HG02870 (cell line): Measurements from ENCODE around the gene IRF2BP2.

Source experiments
- ATAC-seq: cut with Tn5 transposase; IDR thresholded peaks from one replicate; pipeline ENCODE4 v1.9.1; 2021; ENCODE audit warnings: mild to moderate bottlenecking, moderate library complexity; ENCODE audit not compliant: unreplicated experiment

Gene IRF2BP2

DNA sequence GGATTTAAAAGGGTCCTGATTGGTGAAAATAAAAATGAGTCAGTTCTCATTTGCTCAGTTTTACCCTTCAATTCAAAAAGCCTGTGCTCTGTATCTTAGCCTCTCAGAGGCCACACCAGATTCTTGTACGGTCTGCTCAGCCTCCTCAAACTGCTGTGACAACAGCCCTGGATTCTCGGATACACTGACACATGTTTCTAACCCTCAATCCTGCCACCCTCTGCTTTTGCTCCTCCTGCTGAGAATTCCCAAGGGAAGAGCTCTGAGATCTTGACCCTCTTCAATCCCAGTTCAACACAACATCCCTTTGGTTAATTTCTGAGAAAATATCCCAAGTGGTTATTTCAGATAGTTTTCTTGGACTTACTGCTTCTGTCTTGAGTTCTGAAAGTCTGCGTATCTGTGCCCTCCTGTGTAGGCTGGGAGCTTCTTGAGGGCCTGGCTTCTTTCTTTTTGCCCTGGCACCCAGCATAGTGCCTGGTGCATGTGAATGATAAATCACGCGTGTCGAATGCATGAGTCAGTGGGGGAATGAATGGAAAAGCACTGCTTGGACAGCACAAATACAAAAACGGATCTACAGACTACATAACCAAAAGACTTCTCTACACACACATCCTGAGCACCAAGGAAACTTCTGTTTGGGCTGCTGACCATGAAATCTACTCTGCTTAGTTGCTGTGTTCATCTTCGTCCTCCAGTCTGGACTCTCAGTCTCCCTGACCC, 24.5 kb downstream of the IRF2BP2 start:
- no peak for ATAC-seq

DNA sequence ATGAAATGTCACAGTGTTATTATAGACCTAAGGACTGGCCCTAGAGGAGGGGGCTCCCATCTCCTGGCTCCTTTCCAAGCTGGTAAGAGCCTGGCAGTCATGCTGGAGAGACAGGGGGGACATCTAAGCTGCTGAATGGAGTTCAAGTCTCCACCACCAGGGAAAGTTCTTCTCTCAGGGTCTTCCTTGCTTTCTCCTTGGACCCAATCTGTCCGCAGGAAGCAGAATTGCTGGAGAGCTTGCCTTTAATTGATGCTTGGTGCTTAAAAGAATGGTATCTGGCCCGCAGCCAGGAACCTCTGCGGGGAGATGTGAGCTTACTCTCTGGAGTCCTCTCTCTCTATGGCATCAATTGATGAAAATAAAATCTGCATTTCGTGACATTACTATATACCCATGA, 25.1 kb downstream of the IRF2BP2 start:
- ATAC-seq, result no peak

DNA sequence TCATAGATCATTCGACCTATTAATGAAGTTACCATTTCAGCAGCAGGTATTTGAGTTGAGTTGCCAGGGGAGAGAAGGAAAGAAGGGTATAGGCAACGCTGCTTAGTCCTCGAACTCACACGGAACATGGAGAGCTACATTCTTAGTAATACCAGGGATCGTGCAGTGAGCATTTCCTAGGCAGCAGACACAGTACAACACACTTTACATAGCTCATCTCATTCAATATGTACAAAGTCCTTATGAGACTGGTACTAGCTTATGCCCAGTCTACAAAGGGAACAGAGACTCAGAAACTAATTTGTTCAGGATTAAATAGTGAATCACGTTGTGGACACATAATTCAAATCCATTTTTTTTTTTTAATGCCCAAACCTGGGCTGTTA, 25.6 kb downstream of the IRF2BP2 start:
- no peak for ATAC-seq

DNA sequence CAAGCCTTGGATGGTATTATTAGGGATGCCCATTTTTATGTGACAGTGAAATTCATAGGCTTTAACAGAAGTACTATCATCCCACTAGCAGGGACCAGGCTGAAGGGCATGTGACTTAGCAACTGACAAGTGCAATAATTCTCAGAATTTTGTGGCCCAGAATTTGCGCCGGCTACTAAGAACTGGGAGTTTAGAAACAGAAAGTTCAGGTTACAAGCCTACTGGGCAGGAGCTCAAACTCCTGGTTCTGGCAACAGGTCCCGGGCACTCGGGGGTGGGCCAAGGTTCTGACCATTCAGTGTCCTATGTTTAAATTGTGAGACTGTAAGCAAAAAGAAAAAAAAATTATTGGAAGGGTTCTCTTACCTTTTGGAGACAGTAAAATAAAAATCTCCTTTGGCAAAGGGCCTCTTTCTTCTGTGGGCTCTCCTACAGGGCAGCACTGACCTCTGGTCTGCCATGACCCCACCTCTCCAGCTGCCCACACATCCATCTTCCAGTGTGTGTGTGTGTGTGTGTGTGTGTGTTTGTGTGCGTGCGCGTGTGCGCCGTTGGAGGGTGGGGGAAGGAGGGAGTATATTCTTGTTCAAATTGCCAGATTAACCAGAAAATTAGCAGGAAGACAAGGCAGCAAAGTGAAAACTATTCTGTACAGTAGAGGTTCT, 26.1 kb downstream of the IRF2BP2 start:
- no peak for ATAC-seq

DNA sequence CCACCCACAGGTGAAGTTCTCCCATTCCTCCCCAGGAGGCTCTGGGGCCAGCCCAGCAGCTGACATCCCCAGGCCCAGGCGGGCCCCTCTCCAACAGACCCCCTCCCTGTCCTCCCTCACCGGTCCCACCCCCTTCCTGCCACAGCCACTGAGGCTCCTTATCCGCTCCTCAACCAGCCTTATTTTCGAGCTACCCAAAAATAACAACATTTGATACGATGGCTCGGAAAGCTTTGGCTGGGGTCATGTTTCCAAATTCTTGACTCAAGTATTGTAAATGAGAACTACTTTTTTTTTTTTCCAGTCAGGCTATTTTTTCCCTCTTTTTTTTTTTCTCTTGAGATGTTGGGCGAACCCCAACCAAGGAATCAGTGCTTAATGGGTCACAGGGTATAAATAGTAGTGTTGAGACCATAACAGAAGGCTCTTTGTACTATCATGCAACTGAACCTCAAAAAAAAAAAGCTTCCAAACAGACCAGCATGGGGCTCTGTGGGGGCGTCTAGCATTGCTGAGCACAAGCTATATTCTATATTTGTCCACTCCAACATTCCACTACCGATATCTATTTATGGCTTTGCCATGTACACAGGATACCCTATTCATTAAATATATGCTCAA, 27.2 kb downstream of the IRF2BP2 start:
- ATAC-seq, result no peak

DNA sequence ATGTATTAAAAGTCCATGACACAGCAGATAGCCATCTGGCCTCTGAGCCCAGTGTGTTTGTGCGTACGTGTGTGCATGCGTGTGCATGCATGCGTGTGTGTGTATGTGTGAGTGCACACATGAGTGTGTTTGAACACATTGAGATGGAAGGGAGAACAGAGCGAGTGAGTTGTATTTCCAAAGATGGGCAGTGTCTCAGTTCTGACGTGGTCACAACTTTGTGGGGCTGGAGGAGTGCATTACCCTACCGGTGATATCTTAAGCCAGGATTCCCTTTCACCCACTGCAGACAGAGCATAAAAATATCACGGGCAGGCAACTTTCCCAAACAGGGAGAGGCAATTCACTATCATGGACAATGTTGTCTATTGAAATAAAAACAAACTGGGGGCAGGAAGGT, 27.8 kb downstream of the IRF2BP2 start:
- no peak for ATAC-seq

DNA sequence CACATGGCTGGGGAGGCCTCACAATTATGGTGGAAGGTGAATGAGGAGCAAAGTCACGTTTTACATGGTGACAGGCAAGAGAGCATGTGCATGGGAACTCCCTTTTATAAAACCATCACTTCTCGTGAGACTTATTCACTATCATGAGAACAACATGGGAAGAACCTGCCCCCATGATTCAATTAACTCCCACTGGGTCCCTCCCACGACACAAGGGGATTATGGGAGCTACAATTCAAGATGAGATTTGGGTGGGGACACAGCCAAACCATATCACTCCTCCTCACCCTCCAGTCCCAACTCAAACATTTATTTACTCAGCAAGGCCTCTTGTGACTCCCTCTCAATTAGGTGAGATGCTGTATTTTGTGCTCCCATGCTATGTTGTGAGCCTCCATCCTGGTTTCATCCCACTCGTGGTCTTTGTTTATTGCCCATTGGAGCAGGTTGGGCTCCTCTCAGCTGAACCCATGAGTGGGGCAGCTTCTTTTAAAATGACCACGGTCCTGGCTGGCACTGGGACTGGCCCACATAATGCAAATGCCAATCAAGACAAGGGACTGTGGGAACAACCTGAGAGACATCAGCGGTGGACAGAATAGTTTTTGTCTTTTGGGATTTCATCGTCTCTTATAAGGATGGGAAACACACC, 28.8 kb downstream of the IRF2BP2 start:
- no peak for ATAC-seq

DNA sequence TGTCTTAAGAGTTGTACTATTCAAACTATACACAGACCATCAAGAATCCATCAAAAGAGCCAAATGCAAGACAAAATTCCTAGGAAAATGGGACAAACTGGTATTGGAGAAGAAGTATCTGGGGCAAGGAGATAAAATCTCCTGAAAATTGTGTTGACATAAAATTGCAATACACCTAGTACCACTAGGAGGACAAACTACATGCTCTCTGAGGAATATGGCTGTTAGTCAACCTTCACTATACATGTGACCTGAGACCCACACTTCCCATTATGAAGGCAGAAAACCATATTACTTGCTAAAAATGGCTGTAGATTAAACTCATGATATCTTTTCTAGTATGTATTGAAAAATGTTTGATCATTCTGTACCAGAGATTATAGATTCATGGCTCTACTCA, 30.0 kb downstream of the IRF2BP2 start:
- ATAC-seq, result no peak

DNA sequence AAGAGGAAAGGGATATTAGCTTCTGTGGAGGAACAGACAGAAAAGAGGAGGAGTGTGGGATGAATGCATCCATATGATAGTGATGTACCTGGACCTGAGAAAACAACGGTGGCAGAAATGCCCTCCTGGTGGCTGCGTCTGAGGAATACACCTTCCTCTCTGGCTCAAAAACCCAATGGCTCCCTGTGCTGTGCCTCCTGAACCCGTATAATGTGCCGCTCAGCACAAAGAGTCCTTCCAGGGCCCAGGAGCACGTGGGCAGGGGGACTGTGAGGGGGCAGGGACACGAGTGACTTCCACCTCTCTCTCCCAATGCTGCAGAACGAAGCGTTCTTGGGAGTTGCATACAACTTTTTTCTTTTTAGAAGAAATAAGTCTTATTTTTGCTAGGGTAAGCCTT, 31.2 kb downstream of the IRF2BP2 start:
- no peak for ATAC-seq

DNA sequence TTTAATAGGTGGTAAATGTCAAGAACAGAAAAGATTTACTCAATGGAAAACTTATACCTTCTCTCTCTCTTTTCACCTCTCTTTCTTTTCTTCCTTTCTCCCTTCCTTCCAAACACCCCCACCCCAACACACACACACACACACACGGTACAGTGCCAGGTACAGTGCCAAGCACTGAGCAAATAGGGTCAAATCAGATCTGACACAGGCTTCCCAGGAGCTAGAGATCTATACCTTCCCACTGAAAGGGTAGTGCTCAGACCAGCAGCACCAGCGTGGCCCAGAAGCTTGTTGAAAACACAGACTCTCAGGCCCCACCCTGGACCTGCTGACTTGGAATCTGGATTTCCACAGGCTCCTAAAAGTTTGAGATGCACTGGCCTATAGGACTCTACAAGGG, 31.9 kb downstream of the IRF2BP2 start:
- ATAC-seq, result no peak

DNA sequence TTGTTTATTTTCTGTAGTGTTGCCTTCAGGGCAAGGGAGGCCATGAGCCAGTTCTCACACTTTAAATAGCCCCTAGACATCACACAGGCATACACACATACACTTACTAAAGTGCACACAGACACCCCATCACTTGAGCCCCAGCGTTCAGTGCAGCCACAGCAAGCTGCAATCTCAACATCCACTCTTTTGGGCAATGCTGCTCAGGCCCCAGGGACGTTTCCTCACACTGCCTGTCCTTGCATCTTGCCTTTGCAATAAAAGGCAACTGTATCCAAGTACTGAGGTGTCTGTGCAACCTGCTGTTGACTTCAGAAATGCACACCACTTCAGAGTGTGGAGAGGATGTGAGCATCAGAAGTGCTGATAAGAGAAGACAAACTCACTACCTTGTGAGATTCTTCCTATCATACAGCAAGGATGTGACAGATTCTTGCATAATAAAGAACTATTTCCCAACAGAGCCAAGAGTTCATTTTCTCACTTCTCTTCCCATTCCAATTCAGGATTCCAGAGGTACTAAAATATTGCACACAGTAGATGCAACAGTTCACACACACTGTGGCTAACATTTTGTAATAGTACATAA, 36.2 kb downstream of the IRF2BP2 start:
- ATAC-seq, result no peak

DNA sequence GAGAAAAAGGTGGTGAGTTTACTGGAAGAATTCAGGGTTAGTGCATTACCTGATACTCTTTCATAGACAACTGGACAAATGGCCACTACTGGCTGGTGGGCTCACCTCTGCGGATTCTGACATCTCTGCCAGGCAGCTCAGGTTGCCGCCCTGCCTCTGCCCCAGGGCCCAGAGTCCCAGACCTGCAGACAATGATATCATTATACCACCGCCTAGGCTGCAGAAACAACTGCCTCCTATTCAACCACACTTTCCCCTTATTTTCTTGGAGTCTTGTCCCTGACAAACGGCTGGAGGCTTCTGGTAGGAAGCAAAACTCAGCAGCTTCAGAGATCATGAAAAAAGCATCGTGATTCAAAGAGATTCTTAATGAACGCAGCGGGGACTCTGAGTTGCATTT, 37.0 kb downstream of the IRF2BP2 start:
- ATAC-seq, result no peak

DNA sequence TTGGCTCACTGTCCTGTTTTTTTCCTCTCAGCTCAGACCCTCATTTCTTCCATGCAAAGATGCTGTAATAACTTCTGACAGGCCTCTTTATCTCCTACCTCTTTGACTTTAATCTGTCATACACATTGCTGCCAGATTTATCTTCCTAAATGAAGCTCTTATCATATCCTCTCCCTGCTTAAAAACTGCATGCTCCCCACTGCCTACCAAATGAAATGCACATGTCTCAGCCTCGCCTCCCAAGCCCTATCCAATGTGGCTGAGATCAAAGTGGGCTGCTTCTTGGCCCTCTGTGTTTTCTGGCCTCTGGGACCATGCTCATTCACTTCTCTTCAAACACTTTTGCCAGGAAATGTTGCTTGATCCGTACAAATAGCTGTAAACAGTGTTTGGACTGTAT, 38.3 kb downstream of the IRF2BP2 start:
- ATAC-seq, result no peak

DNA sequence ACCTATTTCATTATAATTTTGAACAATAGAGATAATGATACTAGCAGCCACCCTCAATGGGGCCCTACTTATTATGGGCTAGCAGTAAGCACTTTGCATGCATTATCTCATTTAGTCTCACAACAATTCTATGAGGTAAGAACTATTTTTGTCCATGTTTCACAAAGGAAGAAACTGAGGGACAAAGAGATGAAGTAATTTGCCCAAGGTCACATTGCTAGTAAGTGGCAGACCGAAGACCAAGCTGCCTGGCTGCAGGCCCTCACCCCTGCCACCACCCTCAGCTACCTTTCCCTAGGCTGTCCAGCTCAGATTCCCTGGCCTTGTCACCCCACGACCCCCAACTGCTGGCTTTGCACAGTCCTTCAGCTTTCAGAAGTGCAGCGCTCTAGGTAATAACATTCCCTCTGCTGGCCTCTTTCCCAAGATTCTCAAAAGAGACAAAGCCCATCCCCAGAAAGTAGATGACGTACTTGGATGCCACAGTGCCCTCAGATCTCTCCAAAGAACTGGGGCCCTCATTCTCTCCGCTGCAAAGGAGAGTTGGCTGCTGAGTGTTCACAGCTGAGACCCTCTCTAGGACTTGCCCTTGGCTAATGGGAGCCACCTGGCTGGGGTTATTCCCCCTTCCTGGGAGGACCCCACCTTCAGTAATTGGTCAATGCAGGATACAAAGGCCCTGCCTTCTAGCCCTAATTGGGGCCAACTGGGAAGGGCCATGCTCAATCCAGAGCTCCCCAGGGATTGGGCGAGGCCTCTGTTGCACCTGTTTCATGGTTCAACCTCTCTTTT, 39.5 kb downstream of the IRF2BP2 start:
- no peak for ATAC-seq

DNA sequence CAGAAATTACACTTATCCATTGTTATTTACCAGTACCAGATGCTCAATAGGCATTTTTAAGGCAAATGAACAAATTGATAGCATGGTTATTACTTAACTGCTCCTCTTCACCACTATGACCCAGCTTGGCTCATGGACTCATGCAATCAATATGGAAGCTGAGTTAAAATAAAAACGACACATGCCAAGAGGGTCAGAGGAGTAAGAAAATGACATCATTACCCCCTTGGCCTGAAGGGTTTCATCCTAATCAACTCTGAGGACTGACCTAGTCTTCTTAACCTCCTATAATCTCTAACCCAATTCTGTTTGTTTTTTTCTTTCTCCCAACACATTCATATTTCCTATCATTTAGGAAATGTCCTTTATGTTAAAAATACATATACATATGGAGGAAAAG, 41.6 kb downstream of the IRF2BP2 start:
- ATAC-seq, result no peak

DNA sequence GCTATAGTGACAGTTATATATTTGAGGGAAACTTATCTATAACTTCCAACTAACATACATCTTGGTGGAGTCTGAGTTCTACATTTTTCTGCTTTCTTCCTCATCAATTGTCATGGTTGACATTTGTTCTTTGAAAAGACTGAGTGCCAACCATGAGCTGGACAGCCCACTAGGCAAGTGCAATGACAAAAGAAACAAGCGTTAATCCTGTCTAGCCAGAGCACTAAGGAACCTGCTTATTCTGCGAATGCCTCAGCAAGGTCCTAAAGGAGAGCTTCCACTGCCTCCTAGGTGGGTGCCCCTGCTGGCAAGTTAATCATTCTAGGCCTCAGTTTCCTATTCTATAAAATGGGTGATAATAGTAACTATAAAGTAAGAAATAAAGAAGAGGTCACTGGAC, 44.8 kb downstream of the IRF2BP2 start:
- ATAC-seq, result no peak

DNA sequence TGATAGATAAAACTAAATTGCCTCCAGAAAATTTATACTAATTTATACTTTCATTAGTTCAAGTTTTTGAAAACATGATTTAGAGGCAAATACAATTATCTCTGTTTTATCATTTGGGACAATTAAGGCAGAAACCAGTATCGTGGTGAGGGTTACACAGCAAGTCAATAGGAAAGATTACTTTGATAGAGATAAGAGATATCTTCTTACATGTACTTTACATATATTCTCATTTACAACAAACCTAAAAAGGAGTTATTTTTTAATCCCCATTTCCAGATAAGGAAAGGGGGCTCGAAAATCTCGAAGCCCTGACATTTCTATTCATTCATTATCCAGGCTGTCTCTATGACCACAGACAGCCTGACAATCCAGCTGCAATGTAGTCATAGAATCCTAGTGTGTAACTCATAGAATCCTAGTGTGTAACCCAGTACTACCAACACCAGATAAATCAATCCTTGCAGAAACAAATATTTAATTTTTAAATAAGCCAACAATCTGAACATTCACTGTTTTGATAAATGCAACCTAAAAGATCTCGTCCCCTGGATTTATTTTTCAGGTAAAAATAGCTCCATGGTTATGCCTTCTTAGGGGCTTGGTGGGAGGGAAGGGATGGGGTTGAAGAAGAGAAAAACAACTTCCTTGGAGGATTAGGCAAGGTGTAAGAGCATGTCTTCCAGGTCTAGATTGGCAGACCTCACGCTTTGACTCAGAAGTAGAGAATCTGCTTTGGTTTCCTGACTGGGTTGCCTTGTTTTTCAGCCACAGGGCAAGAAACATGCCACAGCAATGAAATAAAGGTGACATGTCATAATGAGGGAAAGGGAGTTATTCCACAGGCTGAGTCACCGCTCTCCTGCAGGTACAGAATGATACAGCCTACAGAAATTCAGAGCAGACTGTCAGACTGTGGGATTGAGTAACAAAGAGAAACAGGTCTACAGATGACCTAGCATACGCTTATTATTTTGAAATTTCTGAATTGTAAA, 45.6 kb downstream of the IRF2BP2 start:
- no peak for ATAC-seq

DNA sequence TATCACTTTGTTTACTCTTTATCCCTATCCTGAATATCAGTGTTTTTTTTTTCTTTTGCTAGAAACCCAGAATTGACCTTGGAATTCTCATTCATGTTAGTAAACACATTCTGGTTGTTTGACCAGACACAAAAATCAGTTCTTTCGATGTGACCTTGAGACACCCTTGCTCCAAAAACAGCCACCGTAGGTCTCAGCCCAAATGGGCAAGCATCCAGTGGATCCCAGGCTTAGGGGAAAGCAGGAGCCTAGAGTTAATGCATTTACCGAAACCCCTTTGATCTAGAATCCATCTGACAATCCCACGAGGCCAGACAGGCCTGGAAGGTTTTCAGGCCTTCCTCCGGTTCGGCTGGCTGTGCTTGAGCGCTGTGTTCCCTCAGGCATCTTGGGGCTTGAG, 47.6 kb downstream of the IRF2BP2 start:
- no peak for ATAC-seq

DNA sequence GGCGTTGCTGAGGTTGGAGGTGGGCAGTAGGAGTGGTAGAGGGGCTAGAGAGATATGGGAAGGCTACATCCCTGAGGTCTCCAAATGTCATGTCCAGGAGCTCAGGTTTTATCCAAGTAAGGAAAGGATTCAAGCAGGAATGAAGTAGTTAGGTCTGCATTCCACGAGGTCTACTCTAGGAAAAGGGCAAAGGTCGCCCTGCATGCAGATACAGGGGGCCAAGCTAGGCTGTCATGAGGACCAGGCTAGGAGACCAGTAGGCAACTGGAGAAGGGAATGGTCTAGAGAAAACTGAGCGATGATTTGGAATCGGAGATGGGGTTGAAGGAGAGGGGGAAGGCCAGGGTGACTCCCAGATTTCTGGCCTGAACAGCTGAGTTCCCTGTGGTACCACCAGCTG, 48.7 kb downstream of the IRF2BP2 start:
- no peak for ATAC-seq
